IMR-90 (cell line): ENCODE measurements around the gene SCAF1.

ENCODE experiments used
- CTCF ChIP-seq: conservative IDR thresholded peaks from 2 replicates; pipeline ENCODE4 v1.5.1; 2012; ENCODE audit warnings: mild to moderate bottlenecking, low read depth, low read length, improper control_type of control experiment
- MAZ ChIP-seq: IDR thresholded peaks from 2 replicates; pipeline ENCODE4 v1.6.1; 2012; ENCODE audit warnings: low read depth, mild to moderate bottlenecking, low read length, improper control_type of control experiment, moderate library complexity, borderline replicate concordance
- POLR2A ChIP-seq: IDR thresholded peaks from 2 replicates; pipeline ENCODE4 v1.6.1; 2012; ENCODE audit warnings: mild to moderate bottlenecking, low read depth, low read length
- RAD21 ChIP-seq: IDR thresholded peaks from 2 replicates; pipeline ENCODE4 v1.6.1; 2012; ENCODE audit warnings: low read length, improper control_type of control experiment

- TF ChIP-seq POLR2A (no peak; the same call in none of the 2 replicates), CTCF (no peak), RAD21 (no peak), MAZ (peak; percentile 95)
Observed at GRCh38 chr19:49640113-49640898, 1.7 kb upstream of the SCAF1 start, which contains the start of gene RRAS.
